SH-SY5Y (cell line): Measurements from ENCODE around the gene CSTB.

Source experiments
- GATA2 ChIP-seq: IDR thresholded peaks from 2 replicates; pipeline ENCODE4 v1.6.1; 2011; ENCODE audit warnings: mild to moderate bottlenecking, low read depth, low read length
- GATA3 ChIP-seq: IDR thresholded peaks from 2 replicates; pipeline ENCODE4 v1.6.1; 2011; ENCODE audit warnings: low read depth, mild to moderate bottlenecking, low read length, moderate library complexity

GRCh38 chr21:43755820-43756594, 20.1 kb downstream of the CSTB start:
- no peak for TF ChIP-seq GATA3
- TF ChIP-seq GATA2, result no peak
